ENCODE data around the gene JARID2. TPM values are rescaled to one million over a fixed set of nuclear protein-coding genes. Genes with fewer than 3 reads are reported as not detected.

JARID2 gene
- total and polyA plus RNA-seq, 9 of the 15 experiments (the other 6 are each of a cell fraction or from before 2014, with no cell fraction given), result 5.0 to 29.0 (median 15.6) TPM

DNA sequence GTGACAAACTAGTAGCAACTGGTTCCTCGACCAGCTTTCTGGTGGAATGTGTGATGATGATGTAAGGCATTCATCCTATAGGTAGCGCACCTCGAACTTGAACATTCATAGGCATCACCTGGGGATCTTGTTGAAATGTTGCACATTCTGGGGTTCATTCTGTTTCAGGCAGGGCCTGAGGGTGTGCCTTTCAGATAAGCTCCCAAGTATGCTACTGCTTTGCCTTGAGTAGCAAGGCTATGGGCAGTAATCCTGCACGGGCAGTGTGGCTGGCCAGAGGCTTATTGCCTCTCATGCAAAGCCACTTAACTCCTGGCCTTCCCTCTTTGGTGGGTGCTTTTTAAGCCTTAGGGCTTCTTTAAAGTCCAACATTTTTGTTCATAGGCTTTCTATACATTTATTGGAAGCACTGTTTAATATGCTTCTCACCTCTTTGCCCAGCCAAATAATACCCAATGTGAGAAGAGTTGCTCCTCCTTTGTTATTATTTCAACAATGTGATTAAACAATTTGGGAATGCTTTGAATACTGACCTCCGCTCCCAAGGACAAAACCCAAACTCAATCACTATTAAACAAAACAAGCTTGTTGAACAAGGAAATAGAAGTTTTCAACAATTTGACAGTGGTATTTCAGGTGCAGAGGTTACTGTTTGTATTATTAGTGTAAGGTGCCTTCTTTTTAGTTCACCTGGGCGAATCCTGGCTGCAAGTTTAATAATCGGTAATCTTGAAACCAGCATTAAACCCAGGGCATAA lies 57.5 kb downstream of the JARID2 start (continued):
- TF ChIP-seq, protein P1, sequence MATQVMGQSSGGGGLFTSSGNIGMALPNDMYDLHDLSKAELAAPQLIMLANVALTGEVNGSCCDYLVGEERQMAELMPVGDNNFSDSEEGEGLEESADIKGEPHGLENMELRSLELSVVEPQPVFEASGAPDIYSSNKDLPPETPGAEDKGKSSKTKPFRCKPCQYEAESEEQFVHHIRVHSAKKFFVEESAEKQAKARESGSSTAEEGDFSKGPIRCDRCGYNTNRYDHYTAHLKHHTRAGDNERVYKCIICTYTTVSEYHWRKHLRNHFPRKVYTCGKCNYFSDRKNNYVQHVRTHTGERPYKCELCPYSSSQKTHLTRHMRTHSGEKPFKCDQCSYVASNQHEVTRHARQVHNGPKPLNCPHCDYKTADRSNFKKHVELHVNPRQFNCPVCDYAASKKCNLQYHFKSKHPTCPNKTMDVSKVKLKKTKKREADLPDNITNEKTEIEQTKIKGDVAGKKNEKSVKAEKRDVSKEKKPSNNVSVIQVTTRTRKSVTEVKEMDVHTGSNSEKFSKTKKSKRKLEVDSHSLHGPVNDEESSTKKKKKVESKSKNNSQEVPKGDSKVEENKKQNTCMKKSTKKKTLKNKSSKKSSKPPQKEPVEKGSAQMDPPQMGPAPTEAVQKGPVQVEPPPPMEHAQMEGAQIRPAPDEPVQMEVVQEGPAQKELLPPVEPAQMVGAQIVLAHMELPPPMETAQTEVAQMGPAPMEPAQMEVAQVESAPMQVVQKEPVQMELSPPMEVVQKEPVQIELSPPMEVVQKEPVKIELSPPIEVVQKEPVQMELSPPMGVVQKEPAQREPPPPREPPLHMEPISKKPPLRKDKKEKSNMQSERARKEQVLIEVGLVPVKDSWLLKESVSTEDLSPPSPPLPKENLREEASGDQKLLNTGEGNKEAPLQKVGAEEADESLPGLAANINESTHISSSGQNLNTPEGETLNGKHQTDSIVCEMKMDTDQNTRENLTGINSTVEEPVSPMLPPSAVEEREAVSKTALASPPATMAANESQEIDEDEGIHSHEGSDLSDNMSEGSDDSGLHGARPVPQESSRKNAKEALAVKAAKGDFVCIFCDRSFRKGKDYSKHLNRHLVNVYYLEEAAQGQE (IDR thresholded peaks at IDR 0.05; ENCODE audit: borderline replicate concordance), result 0 out of 2 replicates have a peak, but pooled peaks have one; percentile 3
- TF ChIP-seq, protein P1 (CRISPR knock-in tag; IDR thresholded peaks at IDR 0.05; ENCODE audit: low read depth), result no peak
- TF ChIP-seq CBX3 (IDR thresholded peaks at IDR 0.05; ENCODE audit: borderline replicate concordance in 1 of 2, low read length in 2 of 2) (no peak), PURB (CRISPR knock-in tag; IDR thresholded peaks at IDR 0.05; ENCODE audit: low read depth) (no peak), TRIM28 (IDR thresholded peaks at IDR 0.05) (no peak), CEBPG (CRISPR knock-in tag; IDR thresholded peaks at IDR 0.05) (no peak), CEBPG (tag; conservative IDR thresholded peaks at IDR 0.05 in 1 of 2, IDR thresholded peaks at IDR 0.05 in 1 of 2) (no peak), HSF4 (CRISPR knock-in tag; IDR thresholded peaks at IDR 0.05; ENCODE audit: borderline replicate concordance) (no peak), MBD1 (CRISPR knock-in tag; IDR thresholded peaks at IDR 0.05) (no peak), NCOA4 (IDR thresholded peaks at IDR 0.05; ENCODE audit: partially characterized antibody) (no peak), ZFP30 (CRISPR knock-in tag; IDR thresholded peaks at IDR 0.05; ENCODE audit: borderline replicate concordance) (no peak), TEAD1 (CRISPR knock-in tag; IDR thresholded peaks at IDR 0.05) (no peak), CBFA2T2 (conservative IDR thresholded peaks at IDR 0.05) (no peak)
- TF ChIP-seq, protein P2, sequence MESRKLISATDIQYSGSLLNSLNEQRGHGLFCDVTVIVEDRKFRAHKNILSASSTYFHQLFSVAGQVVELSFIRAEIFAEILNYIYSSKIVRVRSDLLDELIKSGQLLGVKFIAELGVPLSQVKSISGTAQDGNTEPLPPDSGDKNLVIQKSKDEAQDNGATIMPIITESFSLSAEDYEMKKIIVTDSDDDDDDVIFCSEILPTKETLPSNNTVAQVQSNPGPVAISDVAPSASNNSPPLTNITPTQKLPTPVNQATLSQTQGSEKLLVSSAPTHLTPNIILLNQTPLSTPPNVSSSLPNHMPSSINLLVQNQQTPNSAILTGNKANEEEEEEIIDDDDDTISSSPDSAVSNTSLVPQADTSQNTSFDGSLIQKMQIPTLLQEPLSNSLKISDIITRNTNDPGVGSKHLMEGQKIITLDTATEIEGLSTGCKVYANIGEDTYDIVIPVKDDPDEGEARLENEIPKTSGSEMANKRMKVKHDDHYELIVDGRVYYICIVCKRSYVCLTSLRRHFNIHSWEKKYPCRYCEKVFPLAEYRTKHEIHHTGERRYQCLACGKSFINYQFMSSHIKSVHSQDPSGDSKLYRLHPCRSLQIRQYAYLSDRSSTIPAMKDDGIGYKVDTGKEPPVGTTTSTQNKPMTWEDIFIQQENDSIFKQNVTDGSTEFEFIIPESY (CRISPR knock-in tag; IDR thresholded peaks at IDR 0.05), result peak; percentile 40; the same call in 1 of the 2 replicates

Data from K562 (cell line).